ENCODE results near the gene NFIC. TPM values are rescaled to one million over a fixed set of nuclear protein-coding genes. Genes with fewer than 3 reads are reported as not detected.

NFIC gene
- polyA plus RNA-seq, 3 donors from 2014 or later: 2.8 to 13.3 TPM; not detected in 1

GRCh38 chr19:3459965-3460582 lies 93.7 kb downstream of the NFIC start:
- no peak overlapping the region for H3K27ac Mint-ChIP-seq
- H3K4me3 Mint-ChIP-seq: no peak overlapping the region
- peaks cover 4% of the 10 kb centered on the region in 3 donors for H3K36me3 Mint-ChIP-seq
- no peak for DNase-seq
- H3K27me3 Mint-ChIP-seq (ENCODE audit: low read depth in 3 of 3): no peaks in the 10 kb centered on the region
- peaks cover 0 to 8% of the 10 kb centered on the region in 2 donors for H3K4me1 Mint-ChIP-seq
- H3K9me3 Mint-ChIP-seq: no peaks in the 10 kb centered on the region

GRCh38 chr19:3462991-3463713 lies 96.8 kb downstream of the NFIC start:
- Mint-ChIP-seq H3K27ac (no peak overlapping the region), H3K36me3 (peaks cover 4% of the 10 kb centered on the region in 3 donors), H3K27me3 (ENCODE audit: low read depth in 3 of 3) (peaks cover 0 to 2% (median 1%) of the 10 kb centered on the region in 3 donors), H3K4me3 (no peak overlapping the region), H3K4me1 (peaks cover 0 to 8% of the 10 kb centered on the region in 2 donors), H3K9me3 (no peaks in the 10 kb centered on the region)
- no peak for DNase-seq

- DNase-seq: no peak
- Mint-ChIP-seq H3K36me3 (peaks cover 4% of the 10 kb centered on the region in 3 donors), H3K27me3 (ENCODE audit: low read depth in 3 of 3) (peaks cover 0 to 2% (median 1%) of the 10 kb centered on the region in 3 donors), H3K4me3 (no peak overlapping the region), H3K4me1 (peaks cover 0 to 4% of the 10 kb centered on the region in 2 donors), H3K27ac (no peak overlapping the region), H3K9me3 (no peaks in the 10 kb centered on the region)
Observed at GRCh38 chr19:3463714-3464586, 97.6 kb downstream of the NFIC start.

- Mint-ChIP-seq H3K27ac (no peak overlapping the region), H3K36me3 (peaks cover 4% of the 10 kb centered on the region in 3 donors), H3K4me1 (peaks cover 0 to 1% of the 10 kb centered on the region in 2 donors), H3K4me3 (no peak overlapping the region), H3K9me3 (no peaks in the 10 kb centered on the region), H3K27me3 (ENCODE audit: low read depth in 3 of 3) (peaks cover 0 to 4% (median 1%) of the 10 kb centered on the region in 3 donors)
- no peak for DNase-seq
Observed at GRCh38 chr19:3464587-3465235, 98.3 kb downstream of the NFIC start.

- H3K27ac Mint-ChIP-seq: no peak overlapping the region
- no peaks in the 10 kb centered on the region for H3K9me3 Mint-ChIP-seq
- DNase-seq: no peak
- H3K4me3 Mint-ChIP-seq: no peak overlapping the region
- peaks cover 4% of the 10 kb centered on the region in 3 donors for H3K36me3 Mint-ChIP-seq
- H3K27me3 Mint-ChIP-seq (ENCODE audit: low read depth in 3 of 3): peaks cover 0 to 4% (median 4%) of the 10 kb centered on the region in 3 donors
- peaks cover 0 to 2% of the 10 kb centered on the region in 2 donors for H3K4me1 Mint-ChIP-seq
Observed at GRCh38 chr19:3465552-3465951, 99.2 kb downstream of the NFIC start.

GRCh38 chr19:3466635-3467034 lies 100.3 kb downstream of the NFIC start:
- H3K36me3 Mint-ChIP-seq: peaks cover 4% of the 10 kb centered on the region in 3 donors
- DNase-seq: no peak
- H3K4me1 Mint-ChIP-seq: peaks cover 0 to 2% of the 10 kb centered on the region in 2 donors
- H3K27ac Mint-ChIP-seq: no peak overlapping the region
- H3K4me3 Mint-ChIP-seq: no peak overlapping the region
- peaks cover 0 to 6% (median 4%) of the 10 kb centered on the region in 3 donors for H3K27me3 Mint-ChIP-seq (ENCODE audit: low read depth in 3 of 3)
- no peaks in the 10 kb centered on the region for H3K9me3 Mint-ChIP-seq

GRCh38 chr19:3467437-3468198 lies 101.2 kb downstream of the NFIC start:
- Mint-ChIP-seq H3K4me1 (peaks cover 0 to 2% of the 10 kb centered on the region in 2 donors), H3K27me3 (ENCODE audit: low read depth in 3 of 3) (peaks cover 0 to 6% (median 4%) of the 10 kb centered on the region in 3 donors), H3K9me3 (no peaks in the 10 kb centered on the region), H3K4me3 (no peak overlapping the region), H3K36me3 (peaks cover 3% of the 10 kb centered on the region in 3 donors), H3K27ac (no peak overlapping the region)
- DNase-seq: no peak

- Mint-ChIP-seq H3K9me3 (no peaks in the 10 kb centered on the region), H3K27me3 (ENCODE audit: low read depth in 3 of 3) (peaks cover 0 to 6% (median 4%) of the 10 kb centered on the region in 3 donors), H3K4me3 (no peak overlapping the region), H3K4me1 (peaks cover 0 to 2% of the 10 kb centered on the region in 2 donors), H3K36me3 (no peaks in the 10 kb centered on the region), H3K27ac (no peak overlapping the region)
- DNase-seq: no peak
Observed at GRCh38 chr19:3468211-3468610, 101.8 kb downstream of the NFIC start.

- DNase-seq: no peak
- H3K4me3 Mint-ChIP-seq: no peak overlapping the region
- peaks cover 0 to 6% (median 4%) of the 10 kb centered on the region in 3 donors for H3K27me3 Mint-ChIP-seq (ENCODE audit: low read depth in 3 of 3)
- H3K27ac Mint-ChIP-seq: no peak overlapping the region
- no peaks in the 10 kb centered on the region for H3K36me3 Mint-ChIP-seq
- no peaks in the 10 kb centered on the region for H3K9me3 Mint-ChIP-seq
- H3K4me1 Mint-ChIP-seq: peaks cover 0 to 2% of the 10 kb centered on the region in 2 donors
Observed at GRCh38 chr19:3469638-3470499, 103.5 kb downstream of the NFIC start.

GRCh38 chr19:3470500-3471128 lies 104.2 kb downstream of the NFIC start:
- peaks cover 0 to 6% (median 4%) of the 10 kb centered on the region in 3 donors for H3K27me3 Mint-ChIP-seq (ENCODE audit: low read depth in 3 of 3)
- peaks cover 0 to 2% of the 10 kb centered on the region in 2 donors for H3K4me1 Mint-ChIP-seq
- DNase-seq: no peak
- no peaks in the 10 kb centered on the region for H3K36me3 Mint-ChIP-seq
- H3K27ac Mint-ChIP-seq: peak overlapping the region in 1 of 6 donors; percentile 26
- H3K9me3 Mint-ChIP-seq: no peaks in the 10 kb centered on the region
- H3K4me3 Mint-ChIP-seq: no peak overlapping the region

- no peaks in the 10 kb centered on the region for H3K36me3 Mint-ChIP-seq
- DNase-seq: peak; percentile 17 to 33 (median 23)
- no peak overlapping the region for H3K27ac Mint-ChIP-seq
- H3K4me3 Mint-ChIP-seq: no peak overlapping the region
- peaks cover 0 to 7% (median 4%) of the 10 kb centered on the region in 3 donors for H3K27me3 Mint-ChIP-seq (ENCODE audit: low read depth in 3 of 3)
- no peaks in the 10 kb centered on the region for H3K9me3 Mint-ChIP-seq
- H3K4me1 Mint-ChIP-seq: peaks cover 0 to 1% of the 10 kb centered on the region in 2 donors
Observed at GRCh38 chr19:3471954-3472655, 105.7 kb downstream of the NFIC start.

Measured in immature natural killer cell (primary cell).